HG02884 (cell line): ENCODE results near the gene ATP1A3.
"Not testable (repeated sequence)": the region's sequence is repeated elsewhere in the genome, so short reads cannot be mapped to it uniquely, and the experiment has no call there.

Experiments
- ATAC-seq: cut with Tn5 transposase; IDR thresholded peaks from one replicate; pipeline ENCODE4 v1.9.1; 2021; ENCODE audit warnings: mild to moderate bottlenecking, moderate library complexity; ENCODE audit not compliant: unreplicated experiment

ATP1A3 gene

DNA sequence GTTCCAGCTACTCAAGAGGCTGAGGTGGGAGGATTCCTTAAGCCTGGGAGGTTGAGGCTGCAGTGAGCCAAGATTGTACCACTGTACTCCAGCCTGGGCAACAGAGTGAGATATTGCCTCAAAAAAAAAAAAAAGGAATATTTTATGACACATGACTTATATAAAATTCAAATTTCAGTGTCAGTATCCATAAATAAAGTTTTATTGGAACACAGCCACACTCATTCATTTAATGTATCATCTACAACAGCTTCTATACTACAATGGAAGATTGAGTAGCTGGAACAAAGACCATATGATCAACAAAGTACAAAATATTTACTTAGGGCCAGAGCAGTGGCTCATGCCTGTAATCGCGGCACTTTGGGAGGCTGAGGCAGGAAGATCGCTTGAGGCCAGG is 18.7 kb upstream of the ATP1A3 start:
- not testable (repeated sequence) for ATAC-seq

DNA sequence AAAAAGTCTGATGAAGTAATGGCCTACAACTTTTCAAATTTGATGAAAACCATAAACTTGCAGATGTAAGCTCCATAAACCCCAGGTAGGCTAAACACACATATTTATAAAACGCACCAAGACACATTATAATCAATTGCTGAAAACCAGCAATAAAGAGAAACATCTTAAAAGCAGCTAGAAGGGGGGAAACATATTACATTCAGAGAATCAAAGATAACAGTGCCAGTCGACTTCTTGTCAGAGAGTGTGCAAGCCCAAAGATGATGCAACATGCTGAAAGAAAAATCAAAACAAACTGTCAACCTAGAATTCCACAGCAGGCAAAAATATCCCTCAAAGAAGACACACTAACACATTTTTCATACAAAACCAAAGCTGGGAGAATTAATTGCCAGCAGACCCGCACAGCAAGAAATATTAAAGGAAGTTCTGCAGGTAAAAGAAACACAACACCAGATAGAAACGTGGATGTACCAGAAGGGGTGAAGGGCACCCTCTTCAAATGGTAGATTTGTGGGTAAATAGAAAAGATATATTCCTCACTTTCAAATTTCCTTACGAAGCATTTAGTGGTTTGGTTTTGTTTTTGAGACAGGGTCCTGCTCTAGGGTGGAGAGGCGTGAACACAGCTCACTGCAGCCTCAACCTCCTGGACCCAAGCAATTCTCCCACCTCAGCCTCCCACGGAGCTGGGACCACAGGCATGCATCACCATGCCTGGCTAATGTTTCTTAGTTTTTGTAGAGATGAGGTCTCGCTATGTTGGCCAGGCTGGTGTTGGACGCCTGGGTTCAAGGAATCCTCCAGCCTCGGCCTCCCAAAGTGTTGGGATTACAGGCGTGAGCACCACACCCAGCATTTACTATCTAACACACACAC is 16.5 kb upstream of the ATP1A3 start:
- no peak for ATAC-seq

DNA sequence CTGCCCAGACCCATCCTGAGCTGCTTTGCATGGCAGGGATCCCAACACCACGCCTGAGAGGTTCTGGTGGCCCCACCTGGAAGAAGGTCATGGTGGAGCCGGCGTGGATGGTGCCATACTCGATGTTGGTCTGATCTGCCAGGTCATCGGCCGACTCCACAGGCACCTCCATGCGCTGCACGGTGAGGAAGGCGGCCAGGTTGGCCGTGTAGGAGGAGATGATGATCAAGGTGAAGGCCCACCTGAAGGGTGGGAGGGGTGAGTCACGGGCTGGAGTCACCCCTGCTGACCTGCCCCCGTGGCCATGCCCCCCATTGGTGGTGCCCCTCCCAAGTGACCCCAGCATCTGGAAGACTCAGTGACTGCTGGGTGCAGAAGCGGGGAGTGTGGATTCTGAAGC is 12.5 kb upstream of the ATP1A3 start:
- no peak for ATAC-seq

DNA sequence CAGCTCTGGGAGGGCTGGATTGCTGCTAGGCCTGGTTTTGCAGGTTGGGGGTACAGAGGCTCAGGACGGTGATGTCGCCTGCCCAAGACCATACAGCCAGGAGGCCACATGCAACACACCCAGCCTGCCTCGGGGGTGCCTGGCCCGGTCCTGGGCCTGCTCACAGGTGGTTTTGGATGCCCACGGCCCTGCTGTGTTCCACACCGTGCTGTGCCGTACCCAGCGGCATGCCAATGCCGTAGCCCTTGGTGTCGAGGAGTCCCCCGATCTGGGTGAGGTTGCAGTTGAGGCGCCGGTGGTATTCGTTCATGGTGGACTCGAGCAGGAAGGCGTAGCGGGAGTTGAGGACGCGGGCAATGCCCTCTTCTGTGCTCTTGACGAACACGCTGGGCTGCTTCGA is 11.5 kb upstream of the ATP1A3 start:
- ATAC-seq: no peak

- no peak for ATAC-seq
These were observed 9.7 kb upstream of the ATP1A3 start for GRCh38 chr19:42003506-42004294.

DNA sequence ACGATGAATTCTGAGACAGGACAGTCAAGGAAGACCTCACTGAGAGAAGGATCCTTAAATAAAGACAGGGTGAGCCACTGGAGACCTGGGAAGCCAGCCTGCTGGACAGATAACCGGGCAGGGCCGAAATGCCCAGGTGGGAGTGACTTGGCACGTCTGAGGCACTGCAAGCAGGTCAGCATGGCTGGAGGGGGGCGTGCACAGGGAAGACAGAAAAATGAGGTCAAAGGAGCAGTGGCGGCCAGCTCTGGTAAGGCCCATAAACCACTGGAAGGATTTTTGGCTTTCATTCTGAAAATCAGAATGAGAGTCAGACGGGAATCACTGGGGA is 5.8 kb upstream of the ATP1A3 start:
- no peak for ATAC-seq

DNA sequence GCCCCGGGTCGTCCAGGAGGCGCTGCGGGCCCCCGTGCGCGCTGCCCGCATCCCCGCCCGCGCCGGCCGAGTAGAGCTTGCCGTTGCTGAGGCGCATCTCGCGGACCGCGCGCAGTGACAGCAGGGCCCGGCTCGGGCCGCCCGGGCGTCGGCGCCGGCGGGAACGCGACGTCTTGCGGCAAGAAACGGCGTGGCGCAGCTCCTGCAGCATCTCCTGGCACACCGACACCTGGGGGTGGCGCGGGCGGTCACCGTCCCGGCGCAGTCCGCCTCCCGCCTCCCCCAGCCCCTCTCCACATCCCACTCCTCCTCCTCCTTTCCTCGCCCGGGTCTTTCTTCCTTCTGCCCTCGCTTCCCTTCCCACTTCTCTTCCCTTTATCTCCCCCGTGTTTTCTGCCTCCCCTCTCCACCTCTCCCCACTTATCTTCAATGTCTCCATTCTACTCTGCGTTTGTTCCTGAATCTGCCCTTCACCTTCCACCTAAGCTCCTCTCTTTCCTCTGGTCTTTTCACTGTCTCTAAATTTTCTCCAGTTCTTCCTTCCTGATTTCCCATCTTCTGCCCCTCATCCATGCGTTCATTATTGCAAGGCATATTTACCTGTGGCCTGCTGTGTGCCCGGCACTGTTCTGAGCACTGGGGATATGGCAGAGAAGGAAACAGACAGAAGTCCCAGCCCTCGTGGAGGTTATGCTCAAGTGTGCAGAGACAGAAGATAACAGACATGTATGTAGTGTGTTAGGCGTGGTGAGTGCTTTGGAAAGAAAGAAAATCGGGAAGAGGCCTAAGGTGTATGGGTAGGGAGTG is 5.2 kb upstream of the ATP1A3 start:
- ATAC-seq: no peak

- no peak for ATAC-seq
These were observed 4.4 kb upstream of the ATP1A3 start for GRCh38 chr19:41998246-41999020.

- ATAC-seq: no peak
These were observed 3.8 kb upstream of the ATP1A3 start for GRCh38 chr19:41997851-41998229.

DNA sequence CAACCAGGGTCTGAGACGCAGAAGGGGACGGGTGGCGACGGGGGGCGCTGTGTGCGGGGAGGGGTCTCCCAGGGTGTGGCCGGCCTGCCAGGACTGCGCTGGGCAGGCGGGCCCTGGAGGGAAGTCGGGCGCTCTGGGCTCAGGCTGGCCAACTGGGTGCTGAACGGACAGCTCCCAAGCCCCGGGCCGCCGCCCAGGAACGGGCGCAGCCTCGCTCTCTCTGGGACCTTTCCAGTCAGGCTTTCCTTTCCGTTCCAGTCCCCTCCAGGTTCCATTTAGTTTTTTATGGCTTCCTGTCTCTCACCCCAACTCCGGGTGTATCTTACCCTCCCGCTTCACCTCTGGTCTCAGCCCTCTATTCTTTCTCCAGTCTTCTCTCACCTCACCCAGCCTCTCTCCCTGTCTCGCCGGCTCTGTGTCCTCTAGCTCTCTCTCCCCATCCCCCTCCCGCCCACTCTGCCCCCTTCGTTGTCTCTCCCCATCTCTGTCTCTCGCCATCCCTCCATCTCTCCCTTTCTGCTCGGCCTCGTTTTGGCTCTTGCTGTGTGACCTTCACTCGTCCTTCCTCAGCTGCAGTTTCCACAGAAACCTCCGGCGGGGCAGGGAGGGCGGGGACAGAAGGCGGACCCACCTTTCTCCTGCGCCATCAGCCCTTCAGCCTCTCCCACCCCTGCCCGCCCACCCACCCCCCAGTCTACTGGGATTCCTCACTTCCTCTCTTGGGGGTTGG is 3.3 kb upstream of the ATP1A3 start:
- no peak for ATAC-seq

DNA sequence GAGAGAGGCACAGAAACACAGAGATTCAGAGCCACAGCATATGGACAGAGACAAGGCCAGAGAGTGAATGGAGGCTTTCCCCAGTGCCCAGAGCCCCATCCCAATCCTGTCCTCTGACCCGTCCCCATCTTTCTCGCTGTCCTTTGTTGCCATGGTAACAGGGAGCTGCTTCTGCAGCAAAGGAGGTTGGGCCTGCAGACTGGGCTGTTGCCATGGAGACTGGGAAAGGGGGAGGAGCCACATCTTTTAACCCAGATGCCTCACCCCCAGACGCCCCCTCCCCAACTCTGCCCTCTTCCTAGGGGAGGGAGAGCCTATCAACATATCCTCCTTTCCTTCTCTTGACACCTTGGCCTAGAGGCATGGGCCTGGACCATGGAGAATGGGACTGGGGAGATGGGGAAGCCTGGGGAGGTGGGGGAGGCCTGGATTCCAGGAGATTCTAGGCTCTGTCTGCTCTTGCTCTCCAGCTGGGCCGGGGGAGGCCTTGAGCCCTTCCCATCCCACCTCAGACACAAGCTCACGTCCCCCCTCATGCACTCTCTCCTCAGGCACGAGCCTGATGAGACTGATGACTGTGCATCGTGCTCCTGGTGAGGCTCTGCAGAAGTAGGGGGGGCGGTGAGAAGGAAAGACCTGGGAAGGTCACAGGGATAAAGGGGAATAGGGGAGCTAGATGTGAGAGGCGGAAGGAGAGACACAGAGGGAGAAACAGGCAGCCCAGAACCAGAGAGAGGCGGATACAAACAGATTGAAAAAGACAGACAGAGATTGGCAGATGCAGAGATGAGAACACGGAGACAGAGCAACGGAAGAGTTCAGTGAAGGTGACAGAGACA is 2.1 kb upstream of the ATP1A3 start:
- ATAC-seq: no peak

DNA sequence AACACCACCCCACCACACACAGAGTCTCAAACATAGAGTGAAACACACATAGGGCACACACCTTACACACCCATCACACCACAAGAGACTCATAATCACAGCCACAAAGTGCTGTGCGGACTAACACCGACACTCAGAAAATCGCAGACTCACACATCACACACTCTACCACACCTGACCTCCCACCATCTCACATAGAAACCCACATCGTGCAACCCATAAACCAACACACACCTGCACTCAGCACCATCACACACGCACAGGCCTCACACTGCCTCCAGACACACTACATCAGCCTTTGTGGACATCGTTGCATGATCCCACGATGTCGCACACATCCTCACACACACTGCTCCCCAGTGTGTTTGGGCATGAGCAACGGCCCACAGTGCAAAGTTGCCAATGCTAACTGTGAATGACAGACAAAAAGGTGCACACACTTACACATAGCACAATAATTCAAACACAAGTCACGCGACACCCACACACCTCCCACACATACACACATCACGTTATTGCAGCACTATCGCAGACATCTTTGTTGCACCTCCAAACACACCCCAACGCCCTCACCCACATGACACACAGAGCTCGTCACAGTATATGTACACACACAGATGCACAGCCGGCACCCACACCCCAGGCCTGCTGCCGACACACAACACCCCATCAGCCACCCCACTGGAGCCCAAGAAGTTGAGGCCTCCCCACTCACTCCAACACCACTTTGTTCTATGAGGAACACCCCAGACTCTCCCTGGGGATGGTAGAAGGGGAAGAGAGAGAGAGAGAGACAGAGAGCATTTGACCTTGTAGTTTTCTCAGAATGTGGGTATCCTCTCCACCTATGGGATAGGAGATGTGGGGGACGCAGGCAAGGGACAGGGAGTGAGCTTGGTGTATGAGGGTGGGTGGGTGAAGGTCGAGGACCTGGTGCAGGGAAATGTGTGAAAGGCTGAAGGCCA is 1.2 kb upstream of the ATP1A3 start:
- no peak for ATAC-seq

DNA sequence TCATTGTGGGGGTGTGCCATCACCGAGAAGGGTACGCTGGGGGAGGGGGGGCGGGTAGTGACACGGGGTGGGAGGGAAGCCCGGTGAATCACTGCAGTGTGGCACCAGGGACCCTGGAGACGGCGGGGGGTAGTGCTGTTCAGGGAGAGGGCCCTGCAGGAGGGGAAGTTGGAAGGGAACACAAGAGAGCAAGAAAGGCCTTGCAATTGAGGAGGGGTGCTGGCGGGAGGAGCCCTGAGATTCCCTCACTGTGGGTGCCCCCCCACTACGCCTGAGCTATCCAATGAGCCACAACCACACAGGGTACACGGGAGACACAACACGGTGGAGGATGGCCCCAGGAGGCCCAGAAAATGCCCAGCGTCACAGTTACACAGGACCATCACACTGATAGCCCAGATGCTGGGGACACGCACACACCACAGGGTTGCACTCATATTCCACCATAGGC is 516 bp upstream of the ATP1A3 start:
- no peak for ATAC-seq

DNA sequence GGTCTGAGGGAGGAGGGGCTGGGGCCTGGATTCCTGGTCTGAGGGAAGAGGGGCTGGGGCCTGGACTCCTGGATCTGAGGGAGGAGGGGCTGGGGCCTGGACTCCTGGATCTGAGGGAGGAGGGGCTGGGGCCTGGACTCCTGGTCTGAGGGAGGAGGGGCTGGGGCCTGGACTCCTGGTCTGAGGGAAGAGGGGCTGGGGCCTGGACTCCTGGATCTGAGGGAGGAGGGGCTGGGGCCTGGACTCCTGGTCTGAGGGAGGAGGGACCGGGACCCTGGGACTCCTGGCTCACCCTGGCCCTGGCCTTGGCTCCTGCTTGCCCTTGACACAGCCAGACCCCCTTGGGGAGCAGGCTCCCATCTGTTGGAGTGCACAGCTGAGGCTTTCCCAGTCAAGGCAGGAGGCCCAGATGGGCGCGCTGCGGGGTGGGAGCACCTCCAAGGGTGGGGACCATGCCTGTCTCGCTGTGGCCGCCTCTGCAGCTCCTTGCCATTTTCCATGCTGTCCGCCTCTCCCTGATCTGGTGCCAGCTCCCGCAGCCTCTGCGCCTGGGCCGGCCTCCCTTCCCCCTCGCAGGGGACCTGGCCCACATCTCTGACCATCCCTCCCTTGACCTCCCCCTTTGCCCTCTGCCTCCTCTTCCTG is 2.0 kb downstream of the ATP1A3 start:
- not testable (repeated sequence) for ATAC-seq

DNA sequence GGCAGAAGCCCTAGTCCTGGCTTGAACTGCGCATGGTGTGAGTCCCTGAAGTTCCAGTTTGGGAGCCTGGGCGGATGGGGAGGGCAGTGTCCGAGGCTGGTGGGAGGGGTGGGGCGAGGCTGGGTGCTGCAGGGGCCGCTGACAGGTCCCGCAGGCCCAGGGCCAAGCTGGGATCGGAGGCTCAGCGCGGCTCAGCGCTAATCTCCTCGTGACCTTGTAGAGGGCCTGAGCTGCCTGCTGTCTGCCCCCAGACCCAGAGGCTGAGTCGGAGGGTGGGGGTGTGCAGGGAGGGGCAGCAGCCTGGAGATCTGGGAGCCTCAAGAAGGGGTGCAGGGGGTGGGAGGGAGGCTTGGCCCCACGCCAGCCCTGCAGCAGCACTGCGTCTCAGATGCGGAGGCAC is 3.0 kb downstream of the ATP1A3 start:
- no peak for ATAC-seq

DNA sequence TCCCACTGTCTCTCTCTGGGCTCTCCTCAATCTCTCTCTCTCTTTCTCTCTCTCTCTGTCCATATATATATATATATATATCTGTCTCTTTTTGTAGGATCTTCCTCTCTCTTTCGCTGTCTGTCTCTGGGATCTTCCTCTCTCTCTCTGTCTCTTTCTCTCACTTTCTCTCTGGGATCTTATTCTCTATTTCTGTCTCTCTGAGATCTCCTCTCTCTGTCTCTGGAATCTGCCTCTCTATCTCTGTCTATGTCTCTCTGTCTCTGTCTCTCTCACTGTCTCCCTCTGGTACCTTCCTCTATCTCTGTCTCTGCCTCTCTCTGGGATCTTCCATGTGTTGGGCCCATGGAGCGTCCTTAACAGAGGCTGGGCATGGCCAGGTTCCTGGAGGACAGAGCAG is 3.4 kb downstream of the ATP1A3 start:
- no peak for ATAC-seq

DNA sequence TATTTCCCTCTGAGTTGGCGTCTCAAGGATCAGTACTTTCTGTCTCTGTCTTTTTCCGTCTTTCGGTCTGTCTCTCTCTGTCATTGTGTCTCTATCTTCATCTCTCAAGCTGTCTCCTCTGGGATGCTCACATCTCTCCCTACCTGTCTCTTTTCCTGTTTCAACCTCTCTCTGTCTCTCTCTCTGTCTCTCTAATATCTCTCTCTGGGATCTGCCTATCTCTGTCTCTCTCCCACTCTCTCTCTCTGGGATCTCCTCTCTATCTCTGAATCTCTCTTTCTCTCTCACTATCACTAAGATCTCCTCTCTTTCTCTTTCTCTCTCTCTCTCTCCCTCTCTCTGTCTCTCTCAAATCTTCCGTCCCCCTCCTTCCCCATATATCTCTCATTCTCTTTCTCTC is 4.0 kb downstream of the ATP1A3 start:
- no peak for ATAC-seq
